GM11168 (cell line): ENCODE results near the gene SMO.
"Not testable (repeated sequence)": the region's sequence is repeated elsewhere in the genome, so short reads cannot be mapped to it uniquely, and the experiment has no call there.

Experiments
- in situ Hi-C: fragments of 300-500 bp; cut with MboI; formaldehyde crosslinking; loops from one replicate; pipeline ENCODE4 v1.12.0; 2022; ENCODE audit warnings: low sequenced_read_pairs; ENCODE audit not compliant: unreplicated experiment

SMO gene

GRCh38 chr7:129169171-129169671 is 19.2 kb upstream of the SMO start:
- in situ Hi-C loops = no loop called here

- in situ Hi-C loops = no loop called here
These were observed 18.6 kb upstream of the SMO start for GRCh38 chr7:129169686-129170440.

- in situ Hi-C loops = no loop called here
These were observed 17.9 kb upstream of the SMO start for GRCh38 chr7:129170441-129171021.

- in situ Hi-C loops = not testable (repeated sequence)
These were observed 14.6 kb upstream of the SMO start for GRCh38 chr7:129173861-129174260.

GRCh38 chr7:129176916-129177710 is 11.3 kb upstream of the SMO start:
- in situ Hi-C loops = no loop called here

- in situ Hi-C loops = no loop called here
These were observed 3.3 kb upstream of the SMO start for GRCh38 chr7:129184981-129185670.

- in situ Hi-C loops = no loop called here
These were observed 1.6 kb upstream of the SMO start for GRCh38 chr7:129186749-129187260.

GRCh38 chr7:129187681-129188371 is 607 bp upstream of the SMO start:
- in situ Hi-C loops = no loop called here

- in situ Hi-C loops = no loop called here
These were observed 643 bp downstream of the SMO start for GRCh38 chr7:129188892-129189660.

- in situ Hi-C loops = no loop called here
These were observed 1.4 kb downstream of the SMO start for GRCh38 chr7:129189661-129190310.

GRCh38 chr7:129191272-129191671 is 2.8 kb downstream of the SMO start:
- in situ Hi-C loops = no loop called here

- in situ Hi-C loops = no loop called here
These were observed 5.5 kb downstream of the SMO start for GRCh38 chr7:129193892-129194291.

- in situ Hi-C loops = no loop called here
These were observed 9.3 kb downstream of the SMO start for GRCh38 chr7:129197771-129198170.

GRCh38 chr7:129199406-129199805 is 11.0 kb downstream of the SMO start:
- in situ Hi-C loops = no loop called here

- in situ Hi-C loops = no loop called here
These were observed 13.8 kb downstream of the SMO start for GRCh38 chr7:129202058-129202777.

GRCh38 chr7:129203050-129203741 is 14.8 kb downstream of the SMO start:
- in situ Hi-C loops = no loop called here

- in situ Hi-C loops = no loop called here
These were observed 16.8 kb downstream of the SMO start for GRCh38 chr7:129205126-129205818.
